HG03571 (cell line): ENCODE results near the gene JMJD1C.
"Not testable (repeated sequence)": the region's sequence is repeated elsewhere in the genome, so short reads cannot be mapped to it uniquely, and the experiment has no call there.

Source experiments
- ATAC-seq: cut with Tn5 transposase; IDR thresholded peaks from one replicate; pipeline ENCODE4 v1.9.1; 2021; ENCODE audit not compliant: unreplicated experiment

JMJD1C gene, protein sequence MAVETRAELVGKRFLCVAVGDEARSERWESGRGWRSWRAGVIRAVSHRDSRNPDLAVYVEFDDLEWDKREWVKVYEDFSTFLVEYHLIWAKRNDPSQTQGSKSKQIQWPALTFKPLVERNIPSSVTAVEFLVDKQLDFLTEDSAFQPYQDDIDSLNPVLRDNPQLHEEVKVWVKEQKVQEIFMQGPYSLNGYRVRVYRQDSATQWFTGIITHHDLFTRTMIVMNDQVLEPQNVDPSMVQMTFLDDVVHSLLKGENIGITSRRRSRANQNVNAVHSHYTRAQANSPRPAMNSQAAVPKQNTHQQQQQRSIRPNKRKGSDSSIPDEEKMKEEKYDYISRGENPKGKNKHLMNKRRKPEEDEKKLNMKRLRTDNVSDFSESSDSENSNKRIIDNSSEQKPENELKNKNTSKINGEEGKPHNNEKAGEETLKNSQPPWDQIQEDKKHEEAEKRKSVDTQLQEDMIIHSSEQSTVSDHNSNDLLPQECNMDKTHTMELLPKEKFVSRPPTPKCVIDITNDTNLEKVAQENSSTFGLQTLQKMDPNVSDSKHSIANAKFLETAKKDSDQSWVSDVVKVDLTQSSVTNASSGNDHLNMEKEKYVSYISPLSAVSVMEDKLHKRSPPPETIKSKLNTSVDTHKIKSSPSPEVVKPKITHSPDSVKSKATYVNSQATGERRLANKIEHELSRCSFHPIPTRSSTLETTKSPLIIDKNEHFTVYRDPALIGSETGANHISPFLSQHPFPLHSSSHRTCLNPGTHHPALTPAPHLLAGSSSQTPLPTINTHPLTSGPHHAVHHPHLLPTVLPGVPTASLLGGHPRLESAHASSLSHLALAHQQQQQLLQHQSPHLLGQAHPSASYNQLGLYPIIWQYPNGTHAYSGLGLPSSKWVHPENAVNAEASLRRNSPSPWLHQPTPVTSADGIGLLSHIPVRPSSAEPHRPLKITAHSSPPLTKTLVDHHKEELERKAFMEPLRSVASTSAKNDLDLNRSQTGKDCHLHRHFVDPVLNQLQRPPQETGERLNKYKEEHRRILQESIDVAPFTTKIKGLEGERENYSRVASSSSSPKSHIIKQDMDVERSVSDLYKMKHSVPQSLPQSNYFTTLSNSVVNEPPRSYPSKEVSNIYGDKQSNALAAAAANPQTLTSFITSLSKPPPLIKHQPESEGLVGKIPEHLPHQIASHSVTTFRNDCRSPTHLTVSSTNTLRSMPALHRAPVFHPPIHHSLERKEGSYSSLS (N-terminal part only)

GRCh38 chr10:63465293-63466143, at the start of gene JMJD1C:
TSS of gene JMJD1C (minus strand) at chr10:63465977. CDS start at chr10:63465662, 315 bp downstream.
- peak; percentile 63 for ATAC-seq

DNA sequence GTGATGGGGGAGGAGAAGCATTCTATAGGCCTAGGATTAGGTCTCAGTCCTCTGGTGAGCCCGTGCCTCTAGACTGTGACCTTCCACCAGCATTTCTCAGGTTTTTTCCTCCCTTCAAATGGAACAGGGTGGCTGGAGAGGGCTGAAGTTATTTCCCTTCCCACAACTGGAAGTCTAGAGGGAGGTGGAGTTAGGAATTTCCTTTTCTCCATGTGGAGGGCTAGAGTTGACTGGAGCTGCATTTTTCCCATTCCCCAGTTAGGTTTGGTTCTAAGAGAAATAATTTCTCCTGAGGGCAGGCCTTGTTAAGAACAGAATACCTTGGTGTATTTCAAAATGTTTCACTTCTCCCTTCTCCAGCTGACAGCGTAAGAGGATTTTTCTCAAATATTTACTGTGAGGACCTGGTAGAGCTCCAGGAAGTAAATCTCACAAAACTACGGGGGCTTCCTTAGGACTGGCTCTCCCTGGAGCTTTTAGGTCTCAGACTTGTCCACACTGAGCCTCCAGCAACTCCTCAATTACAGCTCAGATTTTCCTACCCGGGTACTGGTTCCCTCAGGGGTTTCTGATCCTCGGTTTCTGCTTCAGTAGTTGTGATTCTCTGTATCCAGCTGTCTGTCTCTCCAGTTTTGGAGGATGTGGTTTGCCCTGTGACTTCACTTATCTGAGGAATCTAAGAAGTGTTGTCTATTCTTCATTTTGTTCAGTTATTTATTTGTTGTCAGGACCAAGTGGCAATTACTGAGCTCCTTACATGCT, 49.4 kb upstream of the JMJD1C start:
- no peak for ATAC-seq

DNA sequence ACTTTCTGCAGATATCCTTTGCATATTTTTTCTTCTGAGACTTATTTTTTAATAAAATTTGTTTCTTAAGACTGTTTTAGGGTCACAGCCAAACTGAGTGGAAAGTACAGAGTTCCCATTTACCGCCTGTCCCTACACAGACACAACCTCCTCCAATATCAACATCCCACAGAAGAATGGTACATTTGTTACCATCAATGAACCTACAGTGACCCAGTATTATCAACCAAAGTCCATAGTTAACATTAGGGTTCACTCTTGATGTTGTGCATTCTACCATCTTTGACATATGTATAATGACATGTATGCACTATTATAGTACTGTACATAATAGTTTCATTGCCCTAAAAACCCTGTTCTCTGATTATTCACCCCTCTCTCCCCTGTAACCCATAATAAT, 40.8 kb upstream of the JMJD1C start:
- no peak for ATAC-seq

DNA sequence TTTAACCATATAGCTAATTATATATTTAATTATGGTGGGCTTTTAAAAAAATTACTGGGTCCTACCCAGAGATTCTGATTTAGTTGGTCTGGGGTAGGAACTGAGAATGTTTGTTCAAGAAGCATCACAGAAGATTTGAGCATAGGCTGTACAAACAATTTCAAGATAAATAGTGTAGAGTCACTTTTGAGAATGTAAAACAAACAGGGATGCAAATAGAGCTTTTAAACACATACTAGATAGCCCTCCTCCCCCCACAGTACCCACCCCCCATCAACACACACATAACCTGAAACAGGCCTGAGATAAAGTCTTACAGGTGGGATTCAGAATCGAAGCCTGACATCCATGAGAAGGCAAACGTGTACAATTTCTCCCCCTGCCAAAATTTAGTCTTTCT, 39.8 kb upstream of the JMJD1C start:
- no peak for ATAC-seq

DNA sequence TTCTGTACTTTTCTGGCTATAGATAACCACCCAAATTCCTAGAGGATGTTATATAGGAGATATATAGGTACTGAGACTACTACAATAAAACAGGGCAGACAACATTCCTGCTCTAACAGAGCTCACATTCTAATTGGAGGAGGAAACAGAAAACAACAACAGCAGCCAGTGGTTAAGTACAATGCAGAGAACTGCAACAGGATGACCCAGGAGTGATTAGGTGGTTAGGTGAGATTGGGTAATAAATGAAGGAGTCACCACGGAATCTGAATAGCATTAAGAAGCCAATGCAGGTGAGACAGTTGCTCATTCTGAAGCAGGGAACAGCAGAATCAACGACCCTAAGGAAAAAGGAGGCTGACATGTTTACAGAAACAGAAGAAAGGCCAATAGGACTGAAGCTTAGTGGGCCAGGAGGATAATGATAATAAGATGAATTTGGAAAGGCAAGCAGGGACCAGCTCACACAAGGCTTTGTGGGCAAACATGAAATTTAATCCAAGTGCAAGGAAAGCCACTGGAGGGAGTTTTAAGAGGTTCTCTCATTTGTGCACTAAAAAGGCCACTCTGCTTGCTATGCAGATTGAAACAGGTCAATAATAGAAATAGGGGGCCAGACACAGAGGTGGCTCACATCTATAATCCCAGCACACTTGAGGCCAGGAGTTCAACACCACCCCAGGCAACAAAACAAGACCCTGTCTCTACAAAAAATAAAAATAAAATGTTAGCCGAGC, 38.5 kb upstream of the JMJD1C start:
- no peak for ATAC-seq

DNA sequence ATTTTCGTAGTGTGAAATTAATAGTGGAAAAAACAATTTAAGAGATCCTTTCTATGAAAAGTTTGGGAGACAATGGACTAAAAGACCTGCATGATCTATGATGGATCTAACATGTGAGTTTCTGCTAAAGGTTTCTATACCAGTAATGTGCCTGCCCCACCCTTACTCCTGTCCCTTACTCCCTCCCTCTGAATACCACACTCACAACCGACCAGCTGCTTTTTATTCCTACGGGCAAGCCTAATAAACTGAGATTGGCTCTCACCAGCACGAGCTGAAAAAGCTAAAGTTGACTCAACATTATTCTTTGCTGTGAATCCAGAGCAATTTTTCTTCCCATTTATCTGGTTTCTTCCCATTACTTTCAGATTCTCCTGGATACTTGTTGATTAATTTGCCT, 37.6 kb upstream of the JMJD1C start:
- no peak for ATAC-seq

DNA sequence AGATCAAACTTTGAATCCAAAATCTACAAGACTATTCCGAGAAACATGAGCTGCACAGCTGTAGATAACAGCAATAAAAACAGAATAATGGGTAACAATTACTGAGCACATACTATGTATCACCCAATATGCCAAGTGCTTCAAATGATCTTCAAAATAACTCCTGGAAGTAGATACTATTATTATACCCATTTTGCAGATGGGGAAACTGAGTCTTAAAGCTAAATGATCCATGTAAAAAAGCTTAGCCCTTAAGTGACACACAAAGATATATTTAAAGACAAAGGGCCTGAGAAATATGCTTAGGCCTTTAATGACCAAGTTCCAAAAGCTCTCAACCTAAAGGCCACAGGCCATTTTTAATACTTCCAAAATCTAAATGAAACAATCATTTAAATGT, 37.1 kb upstream of the JMJD1C start:
- ATAC-seq, result no peak

DNA sequence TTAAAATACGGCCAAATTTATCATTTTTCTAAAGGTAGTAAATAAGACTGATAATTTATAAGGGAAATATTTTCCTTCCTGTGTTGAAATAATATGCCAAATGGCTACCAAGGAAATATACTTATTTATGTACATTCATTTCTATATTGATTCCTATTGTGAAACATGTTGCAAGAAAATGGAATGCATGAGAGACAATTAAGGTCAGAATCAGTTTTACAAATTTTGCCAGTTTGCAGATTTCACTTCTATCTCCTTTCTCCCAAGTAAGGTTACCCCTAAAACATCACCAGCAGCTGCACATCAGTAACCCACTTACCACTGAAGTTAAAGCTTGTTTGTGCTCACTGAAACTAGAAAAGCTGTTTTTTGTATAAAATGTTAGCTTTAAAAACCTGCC, 36.2 kb upstream of the JMJD1C start:
- no peak for ATAC-seq

- not testable (repeated sequence) for ATAC-seq
These were observed 34.8 kb upstream of the JMJD1C start for GRCh38 chr10:63500551-63500950.

DNA sequence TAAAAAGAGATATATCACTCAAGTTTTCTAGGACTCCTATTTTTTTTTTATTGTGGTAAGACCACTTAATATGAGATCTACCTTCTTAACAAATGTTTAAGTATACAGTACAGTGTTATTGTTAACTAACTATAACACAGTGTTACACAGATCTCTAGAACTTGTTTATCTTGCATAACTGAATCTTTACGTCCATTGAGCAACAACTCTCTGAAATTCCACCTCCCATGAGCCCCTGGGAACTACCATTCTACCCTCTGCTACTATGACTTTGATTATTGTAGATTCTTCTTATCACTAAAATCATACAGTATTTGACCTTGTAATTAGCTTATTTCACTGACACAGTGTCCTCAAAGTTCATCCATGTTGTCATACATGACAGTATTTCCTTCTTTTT, 32.9 kb upstream of the JMJD1C start:
- no peak for ATAC-seq

- no peak for ATAC-seq
These were observed 31.5 kb upstream of the JMJD1C start for GRCh38 chr10:63497321-63497720.

GRCh38 chr10:63496561-63496960, 30.8 kb upstream of the JMJD1C start:
- ATAC-seq, result no peak

GRCh38 chr10:63494951-63495350, 29.2 kb upstream of the JMJD1C start:
- no peak for ATAC-seq

GRCh38 chr10:63493004-63493403, 27.2 kb upstream of the JMJD1C start:
- no peak for ATAC-seq

DNA sequence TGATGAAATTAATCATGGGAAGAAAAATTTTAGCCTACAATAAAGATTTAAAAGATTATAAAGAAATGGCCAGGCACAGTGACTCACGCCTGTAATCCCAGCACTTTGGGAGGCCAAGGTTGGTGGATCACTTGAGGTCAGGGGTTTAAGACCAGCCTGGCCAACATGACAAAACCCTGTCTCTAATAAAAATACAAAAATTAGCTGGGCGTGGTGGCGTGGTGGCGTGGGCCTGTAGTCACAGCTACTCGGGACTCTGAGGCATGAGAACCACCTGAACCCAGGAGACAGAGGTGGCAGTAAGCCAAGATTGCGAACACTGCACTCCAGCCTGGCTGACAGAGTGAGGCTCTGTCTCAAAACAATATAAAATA, 26.5 kb upstream of the JMJD1C start:
- ATAC-seq, result not testable (repeated sequence)

GRCh38 chr10:63491588-63492316, 26.0 kb upstream of the JMJD1C start:
- no peak for ATAC-seq

DNA sequence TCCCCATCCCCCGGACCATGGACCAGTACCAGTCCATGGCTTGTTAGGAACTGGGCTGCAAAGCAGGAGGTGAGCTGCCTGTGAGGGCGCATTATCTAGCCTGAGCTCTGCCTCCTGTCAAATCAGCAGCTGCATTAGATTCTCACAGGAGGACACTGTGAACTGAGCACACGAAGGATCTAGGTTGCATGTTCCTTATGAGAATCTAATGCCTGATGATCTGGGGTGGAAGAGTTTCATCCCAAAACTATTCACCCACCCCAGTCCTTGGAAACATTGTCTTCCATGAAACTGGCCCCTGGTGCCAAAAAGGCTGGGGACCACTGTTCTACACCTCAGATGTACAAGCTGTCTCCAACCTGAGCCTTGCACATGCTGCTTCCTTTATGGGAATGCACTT, 24.1 kb upstream of the JMJD1C start:
- no peak for ATAC-seq

GRCh38 chr10:63487990-63488389, 22.2 kb upstream of the JMJD1C start:
- ATAC-seq, result no peak
